Skeletal muscle satellite cell (primary cell): ENCODE measurements around the gene FAM193A. TPM values are rescaled to one million over a fixed set of nuclear protein-coding genes. Genes with fewer than 3 reads are reported as not detected.

Experiments
- small RNA-seq: library from RNA; depleted of rRNA; stranded (forward); fragments of <200 nt; gene quantifications from one replicate; pipeline ENCODE3, GENCODE V24; 2012

Gene FAM193A

Small RNA genes lying within 50 kb of the gene (small RNA-seq; reads per million reads assigned to genes)
- gene CR545473.1, result not detected
- not detected for gene RF00019
